Renal cortex interstitium (tissue), 15 donors: ENCODE measurements around the gene MARVELD3. TPM values are rescaled to one million over a fixed set of nuclear protein-coding genes. Genes with fewer than 3 reads are reported as not detected.
"Not testable (repeated sequence)": the region's sequence is repeated elsewhere in the genome, so short reads cannot be mapped to it uniquely, and the experiment has no call there.

Source experiments
- DNase-seq, 11 donors: peaks; one replicate each; pipeline ENCODE4 v3.0.0-alpha.2; 2013; ENCODE audit warnings: low read depth in 9 of 11, low spot score in 4 of 11; ENCODE audit errors: extremely low read depth in 1 of 11
- long read RNA-seq, 16 experiments: transcript quantifications; one replicate each; lab custom pipeline, GENCODE V29; 2026
- polyA plus RNA-seq, 3 donors: library from polyadenylated mRNA; unstranded; fragments of 120-200 nt; gene quantifications; one replicate each; pipeline ENCODE4 v1.2.1, GENCODE V29; 2013; ENCODE audit not compliant: insufficient read length in 3 of 3

The MARVELD3 gene, protein sequence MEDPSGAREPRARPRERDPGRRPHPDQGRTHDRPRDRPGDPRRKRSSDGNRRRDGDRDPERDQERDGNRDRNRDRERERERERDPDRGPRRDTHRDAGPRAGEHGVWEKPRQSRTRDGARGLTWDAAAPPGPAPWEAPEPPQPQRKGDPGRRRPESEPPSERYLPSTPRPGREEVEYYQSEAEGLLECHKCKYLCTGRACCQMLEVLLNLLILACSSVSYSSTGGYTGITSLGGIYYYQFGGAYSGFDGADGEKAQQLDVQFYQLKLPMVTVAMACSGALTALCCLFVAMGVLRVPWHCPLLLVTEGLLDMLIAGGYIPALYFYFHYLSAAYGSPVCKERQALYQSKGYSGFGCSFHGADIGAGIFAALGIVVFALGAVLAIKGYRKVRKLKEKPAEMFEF
- polyA plus RNA-seq = 10 to 100 TPM; 13.2 to 21.2 (median 15.5) TPM
- long read RNA-seq, donor 1, transcript MARVELD3-201 (3 exons, 2,912 nt) = major isoform, 5 of 10 reads
- long read RNA-seq, donor 1, transcript MARVELD3-202 (3 exons, 2,214 nt) = major isoform, 5 of 10 reads
- long read RNA-seq, donor 1, partial matches to known transcripts = 0 of 10 reads
- long read RNA-seq, donor 1, other reads (novel, unspliced or antisense) = 0 of 10 reads
- long read RNA-seq, donor 2, partial matches to known transcripts = 0 of 5 reads
- long read RNA-seq, donor 2, other reads (novel, unspliced or antisense) = 0 of 5 reads
- long read RNA-seq, donor 3, transcript MARVELD3-201 (3 exons, 2,912 nt) = major isoform, 6 of 10 reads
- long read RNA-seq, donor 3, partial matches to known transcripts = 0 of 10 reads
- long read RNA-seq, donor 3, other reads (novel, unspliced or antisense) = 0 of 10 reads
- long read RNA-seq, donor 4, transcript MARVELD3-202 (3 exons, 2,214 nt) = major isoform, 5 of 8 reads
- long read RNA-seq, donor 4, partial matches to known transcripts = 0 of 8 reads
- long read RNA-seq, donor 4, other reads (novel, unspliced or antisense) = 0 of 8 reads
- long read RNA-seq, donor 5 = 0 reads
- long read RNA-seq, donor 6, partial matches to known transcripts = 0 of 6 reads
- long read RNA-seq, donor 6, other reads (novel, unspliced or antisense) = 0 of 6 reads
- long read RNA-seq, donor 7, partial matches to known transcripts = 0 of 7 reads
- long read RNA-seq, donor 7, other reads (novel, unspliced or antisense) = 0 of 7 reads
- long read RNA-seq, donor 8 = 0 reads
- long read RNA-seq, donor 9, partial matches to known transcripts = 0 of 7 reads
- long read RNA-seq, donor 9, other reads (novel, unspliced or antisense) = 0 of 7 reads
- long read RNA-seq, donor 10, transcript MARVELD3-201 (3 exons, 2,912 nt) = major isoform, 5 of 8 reads
- long read RNA-seq, donor 10, partial matches to known transcripts = 0 of 8 reads
- long read RNA-seq, donor 10, other reads (novel, unspliced or antisense) = 0 of 8 reads
- long read RNA-seq, donor 11, partial matches to known transcripts = 0 of 4 reads
- long read RNA-seq, donor 11, other reads (novel, unspliced or antisense) = 0 of 4 reads
- long read RNA-seq, donor 12, partial matches to known transcripts = 0 of 1 reads
- long read RNA-seq, donor 12, other reads (novel, unspliced or antisense) = 0 of 1 reads
- long read RNA-seq, donor 13 = 0 reads
- long read RNA-seq, donor 14, transcript MARVELD3-201 (3 exons, 2,912 nt) = major isoform, 5 of 7 reads
- long read RNA-seq, donor 14, partial matches to known transcripts = 0 of 7 reads
- long read RNA-seq, donor 14, other reads (novel, unspliced or antisense) = 0 of 7 reads
- long read RNA-seq, donor 15, partial matches to known transcripts = 0 of 3 reads
- long read RNA-seq, donor 15, other reads (novel, unspliced or antisense) = 0 of 3 reads
- long read RNA-seq, donor 16, transcript MARVELD3-201 (3 exons, 2,912 nt) = major isoform, 6 of 84 reads
- long read RNA-seq, donor 16, transcript MARVELD3-202 (3 exons, 2,214 nt) = minor isoform, 5 of 84 reads
- long read RNA-seq, donor 16, partial matches to known transcripts = 73 of 84 reads
- long read RNA-seq, donor 16, other reads (novel, unspliced or antisense) = 0 of 84 reads

DNA sequence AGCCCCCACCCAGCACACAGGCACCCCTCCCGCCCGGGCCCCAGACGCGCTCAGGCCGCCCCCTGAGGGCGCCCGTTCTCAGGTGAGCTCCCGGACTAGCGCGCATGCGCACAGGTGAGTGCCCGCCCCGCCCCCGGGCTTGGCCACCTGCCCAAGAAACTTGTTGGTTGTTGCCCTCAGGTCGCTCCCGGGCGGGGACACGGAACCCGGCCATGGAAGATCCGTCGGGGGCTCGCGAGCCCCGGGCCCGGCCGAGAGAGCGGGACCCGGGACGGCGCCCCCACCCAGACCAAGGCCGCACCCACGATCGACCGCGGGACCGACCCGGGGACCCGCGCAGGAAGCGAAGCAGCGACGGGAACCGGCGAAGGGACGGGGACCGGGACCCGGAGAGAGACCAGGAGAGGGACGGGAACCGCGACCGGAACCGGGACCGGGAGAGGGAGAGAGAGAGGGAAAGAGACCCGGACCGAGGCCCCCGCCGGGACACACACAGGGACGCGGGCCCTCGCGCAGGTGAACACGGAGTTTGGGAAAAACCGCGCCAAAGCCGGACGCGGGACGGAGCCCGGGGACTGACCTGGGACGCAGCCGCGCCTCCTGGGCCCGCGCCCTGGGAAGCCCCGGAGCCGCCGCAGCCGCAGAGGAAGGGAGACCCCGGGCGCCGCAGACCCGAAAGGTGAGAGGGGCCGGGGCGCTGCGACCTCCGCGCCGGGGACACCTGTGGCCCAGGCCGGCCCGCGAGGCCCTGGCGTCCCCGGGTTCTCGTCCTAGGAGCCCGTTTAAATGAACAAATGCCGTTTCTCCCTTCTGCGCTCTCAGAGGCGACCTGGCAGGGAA lies at the start of gene MARVELD3:
Gene MARVELD3 (plus strand): TSS at position 167 of the 840 bp plus-strand sequence. CDS start 46 bp downstream, at position 213.
- peak in 6 of 11 donors; percentile 36 to 69 (median 43) for DNase-seq

- no peak for DNase-seq
Measured at GRCh38 chr16:71576971-71577370, 49.0 kb upstream of the MARVELD3 start, which contains the start of gene TAT. TAT (minus strand) TSS chr16:71577092; CDS start chr16:71576415, 677 bp downstream.

DNA sequence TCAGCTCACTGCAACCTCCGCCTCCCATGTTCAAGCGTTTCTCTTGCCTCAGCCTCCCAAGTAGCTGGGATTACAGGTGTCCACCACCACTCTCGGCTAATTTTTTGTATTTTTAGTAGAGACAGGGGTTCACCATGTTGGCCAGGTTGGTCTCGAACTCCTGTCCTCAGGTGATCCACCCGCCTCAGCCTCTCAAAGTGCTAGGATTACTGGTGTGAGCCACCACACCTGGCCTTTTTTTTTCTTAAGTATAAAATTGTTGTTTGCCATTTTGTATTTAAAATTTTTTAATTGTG lies 43.5 kb upstream of the MARVELD3 start:
- not testable (repeated sequence) for DNase-seq

GRCh38 chr16:71584543-71585317 lies 41.3 kb upstream of the MARVELD3 start:
- DNase-seq = no peak

- DNase-seq = no peak
Measured at GRCh38 chr16:71585318-71585703, 40.7 kb upstream of the MARVELD3 start.

- not testable (repeated sequence) for DNase-seq
Measured at GRCh38 chr16:71589334-71589733, 36.6 kb upstream of the MARVELD3 start.

DNA sequence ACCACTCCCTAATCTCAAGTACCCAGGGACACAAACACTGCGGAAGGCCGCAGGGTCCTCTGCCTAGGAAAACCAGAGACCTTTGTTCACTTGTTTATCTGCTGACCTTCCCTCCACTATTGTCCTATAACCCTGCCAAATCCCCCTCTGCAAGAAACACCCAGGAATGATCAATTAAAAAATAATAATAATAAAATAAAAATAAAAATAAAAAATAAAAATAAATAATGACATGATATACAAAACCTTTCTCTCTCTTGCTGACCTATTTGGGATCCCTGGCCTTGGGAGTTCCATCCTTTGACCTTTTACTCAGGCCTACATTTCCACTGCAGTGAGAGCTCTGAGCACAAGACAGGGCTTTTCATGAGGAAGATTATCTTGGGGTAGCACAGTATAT lies 35.9 kb upstream of the MARVELD3 start:
- not testable (repeated sequence) for DNase-seq

- DNase-seq = no peak
Measured at GRCh38 chr16:71590584-71590983, 35.4 kb upstream of the MARVELD3 start.

DNA sequence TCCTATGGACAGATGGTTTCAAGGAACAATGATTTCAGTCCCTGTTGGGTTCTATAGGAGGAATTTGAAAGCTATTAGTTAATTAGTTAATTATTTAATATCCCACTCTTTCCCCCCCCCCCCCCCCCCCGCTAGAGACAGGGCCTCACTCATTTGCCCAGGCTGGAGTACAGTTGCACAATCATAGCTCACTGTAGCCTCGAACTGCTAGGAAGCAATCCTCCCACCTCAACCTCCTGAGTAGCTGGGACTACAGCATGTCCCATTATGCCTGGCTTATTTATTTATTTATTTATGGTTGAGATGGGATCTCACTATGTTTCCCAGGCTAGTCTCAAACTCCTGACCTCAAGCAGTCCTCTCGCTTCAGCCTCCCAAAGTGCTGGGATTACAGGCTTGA lies 34.1 kb upstream of the MARVELD3 start:
- DNase-seq = no peak

DNA sequence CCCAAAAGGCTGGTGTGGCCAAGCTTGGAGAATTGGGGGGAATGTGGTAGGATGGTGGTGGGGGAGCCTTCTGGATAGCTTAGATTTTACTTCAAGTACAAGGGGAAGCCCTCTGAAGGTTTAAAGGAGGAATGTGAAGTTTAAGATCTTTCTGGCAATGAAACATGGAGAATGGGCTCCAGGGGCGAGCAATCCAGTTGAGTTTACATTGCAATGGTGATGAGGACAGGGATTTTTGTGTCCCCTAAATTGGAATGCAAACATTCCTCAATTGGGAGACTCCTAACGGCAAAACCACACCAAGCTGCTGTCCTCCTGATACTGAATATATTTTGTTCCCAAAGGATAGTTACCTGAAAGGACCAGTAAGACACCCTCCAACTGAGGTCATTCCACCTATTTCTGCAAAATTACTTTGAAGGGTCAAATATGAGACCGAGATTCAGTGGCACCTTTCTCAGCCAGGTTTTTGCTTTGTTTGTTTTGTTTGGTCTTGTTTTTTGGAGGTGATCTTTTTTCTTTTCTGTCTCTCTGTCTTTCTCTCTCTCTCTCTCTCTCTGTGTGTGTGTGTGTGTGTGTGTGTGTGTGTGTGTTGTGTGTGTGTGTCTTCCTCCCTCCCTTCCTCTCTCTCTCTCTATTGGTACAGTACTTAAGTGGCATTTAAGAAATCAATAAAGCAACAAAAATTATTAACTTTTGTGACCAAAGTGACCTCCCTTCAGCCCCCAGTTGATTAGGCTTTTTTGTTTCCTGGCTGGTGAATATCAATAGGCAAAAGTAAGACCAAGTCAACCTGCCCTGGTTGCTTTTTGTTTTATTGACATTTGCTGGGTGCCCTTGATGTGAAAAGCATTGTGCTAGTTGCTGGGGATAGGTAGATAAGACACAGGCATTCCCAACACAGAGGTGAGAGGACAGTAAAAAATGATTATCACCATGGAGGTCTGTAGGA lies 32.7 kb upstream of the MARVELD3 start:
- no peak for DNase-seq

DNA sequence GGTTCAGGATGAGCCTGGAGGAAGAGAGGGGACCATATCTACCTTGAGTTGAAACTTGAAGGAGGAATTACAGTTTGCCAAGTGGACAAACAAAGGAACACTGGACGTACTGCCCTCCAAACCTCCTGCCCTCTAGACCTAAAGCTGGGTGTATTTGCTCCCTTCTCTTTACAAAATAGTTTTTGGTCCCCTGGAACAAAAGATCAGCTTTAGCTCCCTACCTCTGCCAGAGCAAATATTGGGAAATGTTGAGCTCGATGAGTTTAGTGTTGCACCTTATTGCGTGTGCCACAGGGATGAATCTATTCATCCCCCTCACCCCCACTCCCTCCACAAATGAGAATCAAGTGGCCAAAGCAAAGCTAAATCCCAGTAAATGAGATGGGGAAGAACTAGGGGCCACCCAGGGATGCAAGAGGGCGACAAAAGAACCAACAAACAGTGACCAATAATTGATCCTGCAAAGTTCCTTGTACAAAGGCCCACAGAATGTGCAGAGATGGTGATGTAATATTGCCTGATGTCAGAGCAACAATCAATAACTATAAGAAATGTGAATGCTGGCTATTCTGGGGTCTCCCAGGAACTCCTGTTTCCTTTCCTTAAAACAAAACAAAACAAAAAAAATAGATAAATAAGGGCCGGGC lies 31.9 kb upstream of the MARVELD3 start:
- DNase-seq = no peak

GRCh38 chr16:71595340-71595826 lies 30.6 kb upstream of the MARVELD3 start:
- not testable (repeated sequence) for DNase-seq

DNA sequence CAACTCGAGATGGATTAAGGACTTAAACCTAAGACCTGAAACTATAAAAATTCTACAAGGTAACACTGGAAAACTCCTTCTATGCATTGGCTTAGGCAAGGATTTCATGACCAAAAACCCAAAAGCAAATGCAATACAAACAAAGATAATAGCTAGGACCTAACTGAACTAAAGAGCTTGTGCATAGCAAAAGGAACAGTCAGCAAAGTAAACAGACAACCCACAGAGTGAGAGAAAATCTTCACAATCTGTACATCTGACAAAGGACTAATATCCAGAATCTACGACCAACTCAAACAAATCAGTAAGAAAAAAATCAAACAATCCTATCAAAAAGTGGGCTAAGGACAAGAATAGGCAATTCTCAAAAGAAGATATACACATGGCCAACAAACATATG lies 27.6 kb upstream of the MARVELD3 start:
- not testable (repeated sequence) for DNase-seq

GRCh38 chr16:71600822-71601221 lies 25.2 kb upstream of the MARVELD3 start:
- no peak for DNase-seq
